Fibroblast of lung (primary cell): ENCODE measurements around the gene GHRH. TPM values are rescaled to one million over a fixed set of nuclear protein-coding genes. Genes with fewer than 3 reads are reported as not detected.

Experiments used
- DNase-seq, 2 donors: peaks; one replicate each; pipeline versions ENCODE4 v3.0.0 to v3.0.0-alpha.2; 2010; ENCODE audit warnings: low read depth in 2 of 2
- H2AFZ ChIP-seq: 2 replicates; pipeline ENCODE4 v1.5.1; 2012; ENCODE audit warnings: low read length, control low read depth, inconsistent platforms
- H3K27ac ChIP-seq: 2 replicates; pipeline ENCODE4 v1.5.1; 2011; ENCODE audit warnings: low read length, control low read depth; ENCODE audit not compliant: insufficient read depth
- H3K27me3 ChIP-seq: 2 replicates; pipeline ENCODE4 v1.5.1; 2011; ENCODE audit warnings: mild to moderate bottlenecking, low read length; ENCODE audit not compliant: control insufficient read depth, insufficient read depth
- H3K36me3 ChIP-seq: 2 replicates; pipeline ENCODE4 v1.5.1; 2011; ENCODE audit warnings: low read length; ENCODE audit not compliant: control insufficient read depth, insufficient read depth
- H3K4me1 ChIP-seq: 2 replicates; pipeline ENCODE4 v1.5.1; 2011; ENCODE audit warnings: low read length; ENCODE audit not compliant: control insufficient read depth, insufficient read depth; ENCODE audit errors: extremely low read depth
- H3K4me2 ChIP-seq: 2 replicates; pipeline ENCODE4 v1.5.1; 2011; ENCODE audit warnings: low read length, control low read depth; ENCODE audit not compliant: insufficient read depth; ENCODE audit errors: extremely low read depth
- H3K4me3 ChIP-seq, 4 experiments: fragments of 200-600 bp in 1 of 4; sonication (generic) in 1 of 4; replicated peaks in 1 of 4; 2 replicates each; pipeline ENCODE4 v1.5.1; 2011 to 2016; ENCODE audit warnings: low read length in 4 of 4, low read depth in 3 of 4, mild to moderate bottlenecking in 3 of 4, control low read depth in 2 of 4, inconsistent platforms in 1 of 4, mixed read lengths in 1 of 4; ENCODE audit not compliant: insufficient read depth in 1 of 4; ENCODE audit errors: control extremely low read depth in 1 of 4
- H3K79me2 ChIP-seq: 2 replicates; pipeline ENCODE4 v1.5.1; 2012; ENCODE audit warnings: mild to moderate bottlenecking, low read length, inconsistent platforms; ENCODE audit not compliant: control insufficient read depth, insufficient read depth
- H3K9ac ChIP-seq: 2 replicates; pipeline ENCODE4 v1.5.1; 2011; ENCODE audit warnings: mild to moderate bottlenecking, low read length, control low read depth; ENCODE audit not compliant: insufficient read depth
- H3K9me3 ChIP-seq: 2 replicates; pipeline ENCODE4 v1.5.1; 2012; ENCODE audit warnings: low read depth, low read length; ENCODE audit not compliant: control insufficient read depth, insufficient read depth
- H4K20me1 ChIP-seq: 2 replicates; pipeline ENCODE4 v1.5.1; 2011; ENCODE audit warnings: low read length; ENCODE audit not compliant: control insufficient read depth, insufficient read depth; ENCODE audit errors: extremely low read depth
- CTCF ChIP-seq, 2 donors: IDR thresholded peaks in 1 of 2; conservative IDR thresholded peaks in 1 of 2; 1 replicate in 1 of 2; 2 replicates in 1 of 2; pipeline ENCODE4 v1.5.1; 2011 to 2012; ENCODE audit warnings: low read length in 2 of 2, control low read depth in 1 of 2, inconsistent platforms in 1 of 2, low read depth in 1 of 2, mild to moderate bottlenecking in 1 of 2
- EZH2 ChIP-seq: IDR thresholded peaks from 2 replicates; pipeline ENCODE4 v1.5.1; 2012; ENCODE audit warnings: low read length, control low read depth, mild to moderate bottlenecking; ENCODE audit errors: missing control alignments
- polyA plus RNA-seq, 2 donors: library from polyadenylated mRNA; depleted of rRNA in 1 of 2; stranded (reverse) in 1 of 2; unstranded in 1 of 2; fragments of >200 nt; gene quantifications; 2 replicates each; pipeline ENCODE4 v1.2.1, GENCODE V29; 2011 to 2012; ENCODE audit warnings: missing spikeins in 1 of 2
- total RNA-seq: library from RNA; depleted of rRNA; stranded (reverse); fragments of >200 nt; gene quantifications from 2 replicates; pipeline ENCODE4 v1.2.1, GENCODE V29; 2014

Gene GHRH
- total and polyA plus RNA-seq, 2 donors (not counting 1 experiment from before 2014, with no cell fraction given), result not detected

GRCh38 chr20:37305079-37305478, 43.5 kb upstream of the GHRH start:
- no peak for DNase-seq
- peaks cover under 1% of the 10 kb centered on the region for H3K4me1 ChIP-seq
- no peak for TF ChIP-seq CTCF (conservative IDR thresholded peaks at IDR 0.05 in 1 of 2, IDR thresholded peaks at IDR 0.05 in 1 of 2; ENCODE audit: low read depth in 1 of 2, low read length in 2 of 2)
- TF ChIP-seq EZH2, result no peak
- H3K4me2 ChIP-seq, result no peak overlapping the region
- H3K9me3 ChIP-seq, result no peaks in the 10 kb centered on the region
- H3K27me3 ChIP-seq, result no peaks in the 10 kb centered on the region
- peaks cover 7% of the 10 kb centered on the region for H3K79me2 ChIP-seq
- no peaks in the 10 kb centered on the region for H4K20me1 ChIP-seq
- peaks cover 8% of the 10 kb centered on the region for H3K36me3 ChIP-seq
- H3K9ac ChIP-seq, result no peak overlapping the region
- no peak overlapping the region for H3K4me3 ChIP-seq
- no peak overlapping the region for H2AFZ ChIP-seq
- H3K27ac ChIP-seq, result no peak overlapping the region

GRCh38 chr20:37303637-37304036, 42.0 kb upstream of the GHRH start:
- TF ChIP-seq CTCF (conservative IDR thresholded peaks at IDR 0.05 in 1 of 2, IDR thresholded peaks at IDR 0.05 in 1 of 2; ENCODE audit: low read depth in 1 of 2, low read length in 2 of 2) (no peak), EZH2 (no peak)
- Histone ChIP-seq H3K27me3 (no peaks in the 10 kb centered on the region), H3K4me2 (no peak overlapping the region), H2AFZ (no peak overlapping the region), H3K9me3 (no peaks in the 10 kb centered on the region), H4K20me1 (no peaks in the 10 kb centered on the region), H3K36me3 (peaks cover 6% of the 10 kb centered on the region), H3K4me1 (peaks cover 8% of the 10 kb centered on the region), H3K9ac (no peak overlapping the region), H3K27ac (no peak overlapping the region), H3K79me2 (peaks cover 15% of the 10 kb centered on the region), H3K4me3 (no peak overlapping the region)
- DNase-seq, result no peak

- Histone ChIP-seq H3K9me3 (no peaks in the 10 kb centered on the region), H3K79me2 (peaks cover 16% of the 10 kb centered on the region), H3K4me2 (no peak overlapping the region), H3K27ac (no peak overlapping the region), H3K36me3 (peaks cover 6% of the 10 kb centered on the region), H3K9ac (no peak overlapping the region), H3K4me3 (no peak overlapping the region), H4K20me1 (no peaks in the 10 kb centered on the region), H3K4me1 (peaks cover 10% of the 10 kb centered on the region), H2AFZ (no peak overlapping the region), H3K27me3 (no peaks in the 10 kb centered on the region)
- DNase-seq, result no peak
- TF ChIP-seq EZH2 (no peak), CTCF (conservative IDR thresholded peaks at IDR 0.05 in 1 of 2, IDR thresholded peaks at IDR 0.05 in 1 of 2; ENCODE audit: low read depth in 1 of 2, low read length in 2 of 2) (no peak)
These were observed 41.4 kb upstream of the GHRH start for GRCh38 chr20:37302981-37303380.
